Measurements from ENCODE around the gene PCBP2.

GRCh38 chr12:53451661-53452158, at the start of gene PCBP2:
- TF ChIP-seq CTCF (IDR thresholded peaks at IDR 0.05) (peak; percentile 66 to 99 (median 96)), POLR2A (IDR thresholded peaks at IDR 0.05) (peak; percentile 45 to 88)

All from adrenal gland (tissue), 5 donors.